ENCODE results near the gene BBS10. TPM values are rescaled to one million over a fixed set of nuclear protein-coding genes. Genes with fewer than 3 reads are reported as not detected.

The BBS10 gene
- total and polyA plus RNA-seq, 9 of the 15 experiments (the other 6 are each of a cell fraction or from before 2014, with no cell fraction given) = 2.3 to 14.9 (median 5.9) TPM

DNA sequence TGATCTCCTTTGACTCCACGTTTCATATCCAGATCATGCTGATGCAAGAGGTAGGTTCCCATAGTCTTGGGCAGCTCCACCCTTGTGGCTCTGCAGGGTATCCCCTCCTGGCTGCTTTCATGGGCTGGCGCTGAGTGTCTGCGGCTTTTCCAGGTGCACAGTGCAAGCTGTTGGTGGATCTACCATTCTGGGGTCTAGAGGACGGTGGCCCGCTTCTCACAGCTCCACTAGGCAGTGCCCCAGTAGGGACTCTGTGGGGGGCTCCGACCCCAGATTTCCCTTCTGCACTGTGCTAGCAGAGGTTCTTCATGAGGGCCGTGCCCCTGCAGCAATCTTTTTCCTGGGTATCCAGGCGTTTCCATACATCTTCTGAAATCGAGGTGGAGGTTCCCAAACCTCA lies 12.1 kb upstream of the BBS10 start (continued):
- TF ChIP-seq, protein P1, sequence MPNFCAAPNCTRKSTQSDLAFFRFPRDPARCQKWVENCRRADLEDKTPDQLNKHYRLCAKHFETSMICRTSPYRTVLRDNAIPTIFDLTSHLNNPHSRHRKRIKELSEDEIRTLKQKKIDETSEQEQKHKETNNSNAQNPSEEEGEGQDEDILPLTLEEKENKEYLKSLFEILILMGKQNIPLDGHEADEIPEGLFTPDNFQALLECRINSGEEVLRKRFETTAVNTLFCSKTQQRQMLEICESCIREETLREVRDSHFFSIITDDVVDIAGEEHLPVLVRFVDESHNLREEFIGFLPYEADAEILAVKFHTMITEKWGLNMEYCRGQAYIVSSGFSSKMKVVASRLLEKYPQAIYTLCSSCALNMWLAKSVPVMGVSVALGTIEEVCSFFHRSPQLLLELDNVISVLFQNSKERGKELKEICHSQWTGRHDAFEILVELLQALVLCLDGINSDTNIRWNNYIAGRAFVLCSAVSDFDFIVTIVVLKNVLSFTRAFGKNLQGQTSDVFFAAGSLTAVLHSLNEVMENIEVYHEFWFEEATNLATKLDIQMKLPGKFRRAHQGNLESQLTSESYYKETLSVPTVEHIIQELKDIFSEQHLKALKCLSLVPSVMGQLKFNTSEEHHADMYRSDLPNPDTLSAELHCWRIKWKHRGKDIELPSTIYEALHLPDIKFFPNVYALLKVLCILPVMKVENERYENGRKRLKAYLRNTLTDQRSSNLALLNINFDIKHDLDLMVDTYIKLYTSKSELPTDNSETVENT (CRISPR knock-in tag; IDR thresholded peaks at IDR 0.05) = no peak

DNA sequence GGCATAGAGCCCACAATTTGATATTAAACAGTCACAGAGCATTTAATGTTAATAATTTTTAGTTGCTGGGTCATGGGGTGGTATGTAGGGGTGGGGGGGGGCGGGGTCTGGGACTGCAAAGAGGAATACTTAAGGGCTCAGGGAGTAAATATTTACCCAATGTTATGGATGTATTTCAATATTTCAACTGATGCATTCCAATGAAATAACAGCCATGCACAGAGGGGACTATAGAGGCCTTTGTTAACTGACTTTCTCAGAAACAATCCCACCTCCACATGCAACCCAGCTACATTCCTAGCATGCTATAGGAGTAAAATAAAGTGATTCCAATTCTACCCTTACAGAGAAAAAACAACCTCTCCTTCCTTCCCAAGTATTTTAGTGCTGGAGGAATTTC lies 7.9 kb upstream of the BBS10 start:
- no peak overlapping the region for H3K27ac ChIP-seq (ENCODE audit: extremely low read depth, low read depth, low read length)
- H3K9me1 ChIP-seq (ENCODE audit: control insufficient read depth, insufficient read depth, low read length) = no peaks in the 10 kb centered on the region
- WGBS (ENCODE audit: insufficient coverage, low coverage, missing lambda C conversion rate) = 75% methylated on average over 1 of the region's 1 CpG
- no peak for FAIRE-seq
- no peaks in the 10 kb centered on the region for H4K20me1 ChIP-seq (replicated peaks; ENCODE audit: control insufficient read depth, insufficient read depth, low read length)
- in situ Hi-C loops (cut with MboI) = no loop called here
- no peaks in the 10 kb centered on the region for H3K9me3 ChIP-seq (replicated peaks; ENCODE audit: control insufficient read depth, insufficient read depth, low read depth, low read length)
- no peaks in the 10 kb centered on the region for H3K27me3 ChIP-seq (ENCODE audit: control insufficient read depth in 2 of 2, insufficient read depth in 2 of 2, low read length in 2 of 2)
- TF ChIP-seq ZNF766 (CRISPR knock-in tag; conservative IDR thresholded peaks at IDR 0.05) (no peak), BMI1 (IDR thresholded peaks at IDR 0.05; ENCODE audit: low read length) (no peak)
- POLR2A ChIA-PET = no interaction called here
- intact Hi-C loops (cut with micrococcal nuclease) = no loop called here
- BruUV-seq (replicated peaks) = no TSS peak
- no peak overlapping the region for H2AFZ ChIP-seq (ENCODE audit: low read depth, low read length)
- no peak for ATAC-seq
- CTCF ChIA-PET (ENCODE audit: low intra/inter-chr PET ratio) = no interaction called here
- no peak overlapping the region for H3K4me3 ChIP-seq
- DNase-seq (ENCODE audit: extremely low read depth in 1 of 4, low spot score in 3 of 4) = no peak
- no peak overlapping the region for H3K4me2 ChIP-seq (ENCODE audit: insufficient read depth, low read length)
- no peaks in the 10 kb centered on the region for H3K4me1 ChIP-seq (replicated peaks in 1 of 2; ENCODE audit: control insufficient read depth in 2 of 2, insufficient read depth in 2 of 2, low read length in 2 of 2)
- peaks cover 26% of the 10 kb centered on the region; the same call in 2 of the 3 replicates for H3K36me3 ChIP-seq (ENCODE audit: control insufficient read depth, insufficient read depth, low read length)
- H3K9ac ChIP-seq (ENCODE audit: insufficient read depth in 1 of 2, low read depth in 2 of 2, low read length in 2 of 2) = no peak overlapping the region
- no peaks in the 10 kb centered on the region for H3K79me2 ChIP-seq (ENCODE audit: control insufficient read depth, insufficient read depth, low read length)
